GM18498 (cell line): ENCODE measurements around the gene PIR.

Experiments used
- ATAC-seq: cut with Tn5 transposase; IDR thresholded peaks from one replicate; pipeline ENCODE4 v1.9.1; 2021; ENCODE audit warnings: mild to moderate bottlenecking, moderate library complexity; ENCODE audit not compliant: unreplicated experiment

The PIR gene

GRCh38 chrX:15492469-15492868 is 664 bp downstream of the PIR start:
- ATAC-seq: peak; percentile 2

GRCh38 chrX:15483891-15484290 is 9.2 kb downstream of the PIR start:
- no peak for ATAC-seq

GRCh38 chrX:15475486-15475885 is 17.6 kb downstream of the PIR start:
- ATAC-seq: no peak

GRCh38 chrX:15475021-15475420 is 18.1 kb downstream of the PIR start:
- ATAC-seq: no peak

GRCh38 chrX:15474028-15474427 is 19.1 kb downstream of the PIR start:
- ATAC-seq: no peak

- no peak for ATAC-seq
These were observed 20.6 kb downstream of the PIR start for GRCh38 chrX:15472531-15472930.

- ATAC-seq: peak; percentile 84
These were observed 22.1 kb downstream of the PIR start for GRCh38 chrX:15471028-15471427.

- ATAC-seq: no peak
These were observed 23.5 kb downstream of the PIR start for GRCh38 chrX:15469613-15470012.

GRCh38 chrX:15468036-15468435 is 25.1 kb downstream of the PIR start:
- ATAC-seq: no peak

- ATAC-seq: no peak
These were observed 27.1 kb downstream of the PIR start for GRCh38 chrX:15465896-15466651.

- peak; percentile 56 for ATAC-seq
These were observed 27.8 kb downstream of the PIR start for GRCh38 chrX:15465347-15465746.

- ATAC-seq: no peak
These were observed 28.4 kb downstream of the PIR start for GRCh38 chrX:15464704-15465103.

GRCh38 chrX:15451913-15452312 is 41.2 kb downstream of the PIR start:
- ATAC-seq: no peak

- no peak for ATAC-seq
These were observed 45.0 kb downstream of the PIR start for GRCh38 chrX:15448010-15448639.

GRCh38 chrX:15441464-15441863 is 51.7 kb downstream of the PIR start:
- ATAC-seq: no peak

- ATAC-seq: peak; percentile 78
These were observed 54.8 kb downstream of the PIR start for GRCh38 chrX:15438332-15438731.

GRCh38 chrX:15437724-15438123 is 55.4 kb downstream of the PIR start:
- ATAC-seq: no peak

GRCh38 chrX:15435836-15436619 is 57.1 kb downstream of the PIR start:
- no peak for ATAC-seq

GRCh38 chrX:15434205-15434604 is 58.9 kb downstream of the PIR start:
- ATAC-seq: no peak

- no peak for ATAC-seq
These were observed 62.5 kb downstream of the PIR start for GRCh38 chrX:15430584-15430983.

- no peak for ATAC-seq
These were observed 63.1 kb downstream of the PIR start for GRCh38 chrX:15430076-15430475.

GRCh38 chrX:15425024-15425423 is 68.1 kb downstream of the PIR start:
- ATAC-seq: no peak
